A549 (cell line): ENCODE data around the gene FXN. TPM values are rescaled to one million over a fixed set of nuclear protein-coding genes. Genes with fewer than 3 reads are reported as not detected.

Experiments used
- ATAC-seq, 2 experiments: fragments of 200-7000 bp in 1 of 2; fragments of >200 bp in 1 of 2; cut with Nextera tagmentation in 1 of 2; cut with Tn5 transposase in 1 of 2; 3 replicates each; pipeline versions ENCODE4 v1.8.0 to v1.9.1; 2018 to 2020; ENCODE audit warnings: mild to moderate bottlenecking in 1 of 2, moderate library complexity in 1 of 2
- CTCF ChIA-PET: fragments of 300-600 bp; sonication (Branson Sonifier 250); formaldehyde crosslinking; extraction: SDS; loops from one replicate; lab custom pipeline; 2021; ENCODE audit warnings: antibody characterized with exemption, inconsistent platforms; lab: Yijun Ruan, JAX
- POLR2A ChIA-PET: fragments of 350-600 bp; formaldehyde crosslinking; extraction: SDS; loops from one replicate; lab custom pipeline; 2021; ENCODE audit warnings: antibody characterized with exemption, inconsistent platforms; lab: Yijun Ruan, JAX
- DNase-seq, 2 experiments: peaks; one replicate each; pipeline versions ENCODE4 v3.0.0 to v3.0.0-alpha.2; 2011 to 2016; ENCODE audit warnings: low read depth in 1 of 2, low spot score in 1 of 2
- FAIRE-seq: peaks from 2 replicates; lab custom pipeline; 2011; peaks lifted over from hg19 to GRCh38; lab: Jason Lieb, UNC
- H3K27ac ChIP-seq, 2 experiments: fragments of >200 bp; sonication (Bioruptor Twin); formaldehyde crosslinking; 3 replicates each; pipeline ENCODE4 v1.5.1; 2016 to 2017
- H3K4me1 ChIP-seq: fragments of >200 bp; sonication (Bioruptor Twin); formaldehyde crosslinking; 3 replicates; pipeline ENCODE4 v1.6.1; 2016
- H3K4me2 ChIP-seq: fragments of >200 bp; sonication (Bioruptor Twin); formaldehyde crosslinking; 3 replicates; pipeline ENCODE4 v1.6.1; 2016
- H3K4me3 ChIP-seq: fragments of >200 bp; sonication (Bioruptor Twin); formaldehyde crosslinking; 3 replicates; pipeline ENCODE4 v1.5.1; 2016
- H3K9me3 ChIP-seq: fragments of >200 bp; sonication (Bioruptor Twin); formaldehyde crosslinking; 3 replicates; pipeline ENCODE4 v1.6.1; 2016
- CEBPB ChIP-seq, 2 experiments: fragments of >200 bp in 1 of 2; sonication (Bioruptor Twin) in 1 of 2; formaldehyde crosslinking in 1 of 2; IDR thresholded peaks; 2 replicates each; pipeline ENCODE4 v1.6.1; 2012 to 2016
- CHD4 ChIP-seq: fragments of 200-600 bp; sonication (generic); IDR thresholded peaks from 2 replicates; pipeline ENCODE4 v1.6.1; 2016; ENCODE audit warnings: antibody characterized with exemption, mild to moderate bottlenecking, borderline replicate concordance
- EHF ChIP-seq: fragments of 250-450 bp; sonication (Bioruptor Pico); IDR thresholded peaks from 2 replicates; pipeline ENCODE4 v1.5.0; 2020; ENCODE audit warnings: mild to moderate bottlenecking
- FOSL2 ChIP-seq, 2 experiments: fragments of 450-650 bp in 1 of 2; fragments of >200 bp in 1 of 2; sonication (Bioruptor Twin) in 1 of 2; formaldehyde crosslinking; IDR thresholded peaks; 2 replicates each; pipeline versions ENCODE4 v1.5.0 to v1.6.1; 2016 to 2020; ENCODE audit warnings: mild to moderate bottlenecking in 1 of 2, moderate library complexity in 1 of 2
- HDAC2 ChIP-seq: fragments of 200-600 bp; sonication (generic); IDR thresholded peaks from 2 replicates; pipeline ENCODE4 v1.6.1; 2016
- HES2 ChIP-seq: fragments of >200 bp; sonication (Bioruptor Twin); formaldehyde crosslinking; IDR thresholded peaks from 2 replicates; pipeline ENCODE4 v1.6.1; 2016
- HOXB13 ChIP-seq: fragments of 250-450 bp; sonication (Bioruptor Pico); IDR thresholded peaks from 2 replicates; pipeline ENCODE4 v1.5.0; 2020; ENCODE audit warnings: low read depth, mild to moderate bottlenecking, moderate library complexity
- JUN ChIP-seq, 2 experiments: fragments of >200 bp; sonication (Bioruptor Twin); formaldehyde crosslinking; IDR thresholded peaks; 2 replicates in 1 of 2; 3 replicates in 1 of 2; pipeline ENCODE4 v1.6.1; 2016 to 2017
- MAFK ChIP-seq: fragments of 450-650 bp; IDR thresholded peaks from 2 replicates; pipeline ENCODE4 v1.6.1; 2014; ENCODE audit not compliant: partially characterized antibody
- MAZ ChIP-seq: fragments of 150-350 bp; IDR thresholded peaks from 2 replicates; pipeline ENCODE4 v1.6.1; 2014; ENCODE audit warnings: antibody characterized with exemption, low read depth, low read length, borderline replicate concordance
- NFE2L2 ChIP-seq: fragments of 150-350 bp; conservative IDR thresholded peaks from 2 replicates; pipeline ENCODE4 v1.6.1; 2014; ENCODE audit warnings: low read length
- PBX3 ChIP-seq: IDR thresholded peaks from 2 replicates; pipeline ENCODE4 v1.6.1; 2012
- RARB ChIP-seq: fragments of 250-450 bp; sonication (Bioruptor Pico); IDR thresholded peaks from 2 replicates; pipeline ENCODE4 v1.8.0; 2021; ENCODE audit warnings: mild to moderate bottlenecking, moderate library complexity
- REST ChIP-seq: fragments of 200-600 bp; sonication (generic); IDR thresholded peaks from 2 replicates; pipeline ENCODE4 v1.6.1; 2016; ENCODE audit warnings: antibody characterized with exemption, mild to moderate bottlenecking, moderate library complexity
- RFX5 ChIP-seq: fragments of 450-650 bp; IDR thresholded peaks from 2 replicates; pipeline ENCODE4 v1.7.1; 2014; ENCODE audit warnings: antibody characterized with exemption, mild to moderate bottlenecking, moderate library complexity
- ZC3H11A ChIP-seq: fragments of 450-650 bp; IDR thresholded peaks from 2 replicates; pipeline ENCODE4 v1.6.1; 2014; ENCODE audit warnings: antibody characterized with exemption, mild to moderate bottlenecking
- ZFP36 ChIP-seq: fragments of 450-650 bp; IDR thresholded peaks from 2 replicates; pipeline ENCODE4 v1.6.1; 2014; ENCODE audit warnings: borderline replicate concordance; ENCODE audit not compliant: partially characterized antibody
- ZNF302 ChIP-seq: fragments of 250-450 bp; sonication (Bioruptor Pico); IDR thresholded peaks from 2 replicates; pipeline ENCODE4 v1.9.0; 2021; ENCODE audit warnings: inconsistent platforms, mild to moderate bottlenecking, moderate library complexity
- ZSCAN20 ChIP-seq: fragments of 250-450 bp; sonication (Bioruptor Pico); IDR thresholded peaks from 2 replicates; pipeline ENCODE4 v1.8.0; 2022; ENCODE audit warnings: mild to moderate bottlenecking, moderate library complexity
- WGBS: methylation state at CpG from one replicate; pipeline ENCODE4 v1.1.6; 2017; ENCODE audit errors: missing lambda C conversion rate; 5-methylcytosine and 5-hydroxymethylcytosine counted together
- polyA plus RNA-seq, 4 experiments: library from polyadenylated mRNA; depleted of rRNA in 3 of 4; stranded (reverse); fragments of >200 nt; fragmentation: RNase III in 1 of 4; extraction: RNeasy Plus Mini Kit Qiagen cat#74134 plus additional on column Dnase treatment in 1 of 4; gene quantifications; 2 replicates in 3 of 4; 3 replicates in 1 of 4; pipeline ENCODE4 v1.2.3, GENCODE V29; 2011 to 2017
- TF ChIP-seq, protein P1 (sequence below): fragments of >200 bp; sonication (Bioruptor Twin); formaldehyde crosslinking; IDR thresholded peaks from 3 replicates; pipeline ENCODE4 v1.5.1; 2016
- TF ChIP-seq, protein P2 (sequence below): IDR thresholded peaks from 2 replicates; pipeline ENCODE4 v1.6.1; 2012

Gene FXN
- polyA plus RNA-seq, 2 of the 4 experiments (the other 2 are of a cell fraction): 22.5 to 26.0 TPM

- H3K9me3 ChIP-seq: no peaks in the 10 kb centered on the region
- H3K4me2 ChIP-seq: no peak overlapping the region
- CTCF ChIA-PET: interaction anchor here (1.2 to 2.7 kb wide), 4 partner anchors 13 to 150 kb away, joined by 3 to 10 read pairs (median 4); partner anchors contain the start of gene FXN
- no peak overlapping the region for H3K27ac ChIP-seq
- no peak for DNase-seq
- no peak for FAIRE-seq
- 73% methylated on average over 4 of the region's 4 CpGs for WGBS
- no peak for ATAC-seq
- no peaks in the 10 kb centered on the region for H3K4me1 ChIP-seq
- H3K4me3 ChIP-seq: no peak overlapping the region
- POLR2A ChIA-PET: no interaction called here
- TF ChIP-seq, protein P1, sequence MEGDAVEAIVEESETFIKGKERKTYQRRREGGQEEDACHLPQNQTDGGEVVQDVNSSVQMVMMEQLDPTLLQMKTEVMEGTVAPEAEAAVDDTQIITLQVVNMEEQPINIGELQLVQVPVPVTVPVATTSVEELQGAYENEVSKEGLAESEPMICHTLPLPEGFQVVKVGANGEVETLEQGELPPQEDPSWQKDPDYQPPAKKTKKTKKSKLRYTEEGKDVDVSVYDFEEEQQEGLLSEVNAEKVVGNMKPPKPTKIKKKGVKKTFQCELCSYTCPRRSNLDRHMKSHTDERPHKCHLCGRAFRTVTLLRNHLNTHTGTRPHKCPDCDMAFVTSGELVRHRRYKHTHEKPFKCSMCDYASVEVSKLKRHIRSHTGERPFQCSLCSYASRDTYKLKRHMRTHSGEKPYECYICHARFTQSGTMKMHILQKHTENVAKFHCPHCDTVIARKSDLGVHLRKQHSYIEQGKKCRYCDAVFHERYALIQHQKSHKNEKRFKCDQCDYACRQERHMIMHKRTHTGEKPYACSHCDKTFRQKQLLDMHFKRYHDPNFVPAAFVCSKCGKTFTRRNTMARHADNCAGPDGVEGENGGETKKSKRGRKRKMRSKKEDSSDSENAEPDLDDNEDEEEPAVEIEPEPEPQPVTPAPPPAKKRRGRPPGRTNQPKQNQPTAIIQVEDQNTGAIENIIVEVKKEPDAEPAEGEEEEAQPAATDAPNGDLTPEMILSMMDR: no peak
- TF ChIP-seq HOXB13 (no peak), CEBPB (IDR thresholded peaks at IDR 0.05) (no peak), CHD4 (no peak), JUN (IDR thresholded peaks at IDR 0.05) (no peak), NFE2L2 (no peak), MAFK (no peak), ZNF302 (CRISPR knock-in tag) (no peak), ZSCAN20 (CRISPR knock-in tag) (no peak), FOSL2 (IDR thresholded peaks at IDR 0.05) (no peak), FOSL2 (CRISPR knock-in tag; IDR thresholded peaks at IDR 0.05) (no peak), RARB (no peak), EHF (no peak), RFX5 (no peak)
- TF ChIP-seq, protein P2, sequence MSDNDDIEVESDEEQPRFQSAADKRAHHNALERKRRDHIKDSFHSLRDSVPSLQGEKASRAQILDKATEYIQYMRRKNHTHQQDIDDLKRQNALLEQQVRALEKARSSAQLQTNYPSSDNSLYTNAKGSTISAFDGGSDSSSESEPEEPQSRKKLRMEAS: no peak
Measured at GRCh38 chr9:69073103-69073502, 37.6 kb downstream of the FXN start.

GRCh38 chr9:69074801-69075200 is 39.2 kb downstream of the FXN start:
- ChIA-PET CTCF (interaction anchor here (0.6 to 2.7 kb wide), 3 partner anchors 21 to 140 kb away, joined by 3 to 10 read pairs (median 3); no protein-coding TSS in a partner anchor), POLR2A (no interaction called here)
- H3K4me3 ChIP-seq: no peak overlapping the region
- ATAC-seq: no peak
- WGBS: 84% methylated on average over 2 of the region's 2 CpGs
- H3K27ac ChIP-seq: no peak overlapping the region
- no peak overlapping the region for H3K4me2 ChIP-seq
- DNase-seq: no peak
- no peaks in the 10 kb centered on the region for H3K9me3 ChIP-seq
- TF ChIP-seq ZC3H11A (no peak), MAFK (no peak), HDAC2 (no peak), REST (no peak), HES2 (no peak), NFE2L2 (no peak), MAZ (no peak), CEBPB (IDR thresholded peaks at IDR 0.05) (no peak), ZFP36 (no peak), JUN (IDR thresholded peaks at IDR 0.05) (no peak), PBX3 (no peak)
- no peaks in the 10 kb centered on the region for H3K4me1 ChIP-seq
- no peak for FAIRE-seq
